ENCODE results near the gene PPP2R3C.

PPP2R3C gene

GRCh38 chr14:35123388-35123703, 1.6 kb upstream of the PPP2R3C start:
- no peak overlapping the region for H2AK5ac ChIP-seq (ENCODE audit: low read length)
- H3K27ac ChIP-seq (ENCODE audit: low read depth, low read length), result no peak overlapping the region
- peak overlapping the region; percentile 100 for H3K4me3 ChIP-seq (ENCODE audit: low read length)
- no peak overlapping the region for H3K18ac ChIP-seq (ENCODE audit: low read length)
- H3K36me3 ChIP-seq (ENCODE audit: control insufficient read depth, insufficient read depth, low read length), result no peaks in the 10 kb centered on the region
- H4K5ac ChIP-seq (ENCODE audit: low read length), result no peak overlapping the region
- H2BK120ac ChIP-seq (ENCODE audit: low read depth, low read length), result no peak overlapping the region
- H3K56ac ChIP-seq (ENCODE audit: low read length), result peak overlapping the region; percentile 100
- no peak for DNase-seq
- H3K79me2 ChIP-seq (ENCODE audit: control insufficient read depth, insufficient read depth, low read length), result no peaks in the 10 kb centered on the region
- no peak overlapping the region for H3K4ac ChIP-seq (ENCODE audit: low read depth, low read length)
- peak overlapping the region; percentile 99 for H3K9ac ChIP-seq (ENCODE audit: low read length)
- no CpG with 5 or more reads among the region's 3 CpGs for WGBS (ENCODE audit: extremely low coverage, insufficient coverage, low lambda C conversion rate)
- peaks cover 1% of the 10 kb centered on the region for H3K4me1 ChIP-seq (ENCODE audit: control insufficient read depth, low read depth, low read length)
- no peak overlapping the region for H4K8ac ChIP-seq (ENCODE audit: low read depth, low read length)
- H3K79me1 ChIP-seq (ENCODE audit: low read length), result peaks cover 2% of the 10 kb centered on the region
- no peak overlapping the region for H3K23ac ChIP-seq (ENCODE audit: low read length)
- H2BK15ac ChIP-seq (replicated peaks; ENCODE audit: low read depth), result no peak overlapping the region
- no peaks in the 10 kb centered on the region for H3K27me3 ChIP-seq (ENCODE audit: insufficient read depth, low read length, poor library complexity)
- peak overlapping the region; percentile 92 for H3K4me2 ChIP-seq (ENCODE audit: low read length)
- H2BK5ac ChIP-seq (ENCODE audit: low read length), result no peak overlapping the region

GRCh38 chr14:35122696-35123387, 1.1 kb upstream of the PPP2R3C start:
- H3K4me2 ChIP-seq (ENCODE audit: low read length), result peak overlapping the region; percentile 92

GRCh38 chr14:35121026-35121886, 534 bp downstream of the PPP2R3C start:
- H3K56ac ChIP-seq (ENCODE audit: low read length), result peak overlapping the region; percentile 100
- no peak overlapping the region for H2BK15ac ChIP-seq (replicated peaks; ENCODE audit: low read depth)
- no peak overlapping the region for H4K5ac ChIP-seq (ENCODE audit: low read length)
- H3K27me3 ChIP-seq (ENCODE audit: insufficient read depth, low read length, poor library complexity), result no peaks in the 10 kb centered on the region
- H3K4ac ChIP-seq (ENCODE audit: low read depth, low read length), result no peak overlapping the region
- peaks cover under 1% of the 10 kb centered on the region for H3K79me1 ChIP-seq (ENCODE audit: low read length)
- peak overlapping the region; percentile 100 for H3K4me3 ChIP-seq (ENCODE audit: low read length)
- no peak overlapping the region for H2AK5ac ChIP-seq (ENCODE audit: low read length)
- H2BK5ac ChIP-seq (ENCODE audit: low read length), result no peak overlapping the region
- no peak for DNase-seq
- H3K79me2 ChIP-seq (ENCODE audit: control insufficient read depth, insufficient read depth, low read length), result no peaks in the 10 kb centered on the region
- no peak overlapping the region for H2BK120ac ChIP-seq (ENCODE audit: low read depth, low read length)
- H3K18ac ChIP-seq (ENCODE audit: low read length), result no peak overlapping the region
- WGBS (ENCODE audit: extremely low coverage, insufficient coverage, low lambda C conversion rate), result 100% methylated on average over 3 of the region's 34 CpGs
- peaks cover 1% of the 10 kb centered on the region for H3K4me1 ChIP-seq (ENCODE audit: control insufficient read depth, low read depth, low read length)
- H3K36me3 ChIP-seq (ENCODE audit: control insufficient read depth, insufficient read depth, low read length), result no peaks in the 10 kb centered on the region
- H3K23ac ChIP-seq (ENCODE audit: low read length), result no peak overlapping the region
- H3K9ac ChIP-seq (ENCODE audit: low read length), result peak overlapping the region; percentile 99
- H3K27ac ChIP-seq (ENCODE audit: low read depth, low read length), result peak overlapping the region; percentile 58
- H4K8ac ChIP-seq (ENCODE audit: low read depth, low read length), result no peak overlapping the region
- peak overlapping the region; percentile 64 for H3K4me2 ChIP-seq (ENCODE audit: low read length)

More at GRCh38 chr14:35122696-35123387, 1.1 kb upstream of the PPP2R3C start:
- H2BK5ac ChIP-seq (ENCODE audit: low read length), result no peak overlapping the region
- no peaks in the 10 kb centered on the region for H3K36me3 ChIP-seq (ENCODE audit: control insufficient read depth, insufficient read depth, low read length)
- no peak overlapping the region for H2BK15ac ChIP-seq (replicated peaks; ENCODE audit: low read depth)
- H3K9ac ChIP-seq (ENCODE audit: low read length), result peak overlapping the region; percentile 99
- H3K27ac ChIP-seq (ENCODE audit: low read depth, low read length), result peak overlapping the region; percentile 58
- H3K4me1 ChIP-seq (ENCODE audit: control insufficient read depth, low read depth, low read length), result peaks cover 1% of the 10 kb centered on the region
- H3K79me1 ChIP-seq (ENCODE audit: low read length), result peaks cover 2% of the 10 kb centered on the region
- no CpG with 5 or more reads among the region's 23 CpGs for WGBS (ENCODE audit: extremely low coverage, insufficient coverage, low lambda C conversion rate)
- no peak overlapping the region for H3K4ac ChIP-seq (ENCODE audit: low read depth, low read length)
- H3K56ac ChIP-seq (ENCODE audit: low read length), result peak overlapping the region; percentile 100
- no peak overlapping the region for H4K5ac ChIP-seq (ENCODE audit: low read length)
- peak overlapping the region; percentile 100 for H3K4me3 ChIP-seq (ENCODE audit: low read length)
- H3K27me3 ChIP-seq (ENCODE audit: insufficient read depth, low read length, poor library complexity), result no peaks in the 10 kb centered on the region
- no peak overlapping the region for H4K8ac ChIP-seq (ENCODE audit: low read depth, low read length)
- no peak overlapping the region for H2AK5ac ChIP-seq (ENCODE audit: low read length)
- H3K23ac ChIP-seq (ENCODE audit: low read length), result no peak overlapping the region
- DNase-seq, result peak; percentile 74
- peak overlapping the region; percentile 7 for H3K18ac ChIP-seq (ENCODE audit: low read length)
- no peak overlapping the region for H2BK120ac ChIP-seq (ENCODE audit: low read depth, low read length)
- no peaks in the 10 kb centered on the region for H3K79me2 ChIP-seq (ENCODE audit: control insufficient read depth, insufficient read depth, low read length)

GRCh38 chr14:35117112-35117511, 4.7 kb downstream of the PPP2R3C start:
- Histone ChIP-seq H4K5ac (ENCODE audit: low read length) (no peak overlapping the region), H2AK5ac (ENCODE audit: low read length) (no peak overlapping the region), H2BK5ac (ENCODE audit: low read length) (no peak overlapping the region), H3K27ac (ENCODE audit: low read depth, low read length) (no peak overlapping the region), H3K18ac (ENCODE audit: low read length) (no peak overlapping the region), H3K36me3 (ENCODE audit: control insufficient read depth, insufficient read depth, low read length) (no peaks in the 10 kb centered on the region), H2BK120ac (ENCODE audit: low read depth, low read length) (no peak overlapping the region), H3K27me3 (ENCODE audit: insufficient read depth, low read length, poor library complexity) (no peaks in the 10 kb centered on the region), H3K79me1 (ENCODE audit: low read length) (no peaks in the 10 kb centered on the region), H3K4me2 (ENCODE audit: low read length) (no peak overlapping the region), H3K23ac (ENCODE audit: low read length) (peak overlapping the region; percentile 45), H3K56ac (ENCODE audit: low read length) (no peak overlapping the region), H2BK15ac (replicated peaks; ENCODE audit: low read depth) (no peak overlapping the region), H3K79me2 (ENCODE audit: control insufficient read depth, insufficient read depth, low read length) (no peaks in the 10 kb centered on the region), H3K4ac (ENCODE audit: low read depth, low read length) (no peak overlapping the region), H3K4me1 (ENCODE audit: control insufficient read depth, low read depth, low read length) (peaks cover 1% of the 10 kb centered on the region), H3K9ac (ENCODE audit: low read length) (no peak overlapping the region), H4K8ac (ENCODE audit: low read depth, low read length) (no peak overlapping the region), H3K4me3 (ENCODE audit: low read length) (no peak overlapping the region)
- WGBS (ENCODE audit: extremely low coverage, insufficient coverage, low lambda C conversion rate), result no CpG with 5 or more reads among the region's 2 CpGs
- DNase-seq, result no peak

GRCh38 chr14:35116242-35116641, 5.5 kb downstream of the PPP2R3C start:
- Histone ChIP-seq H3K79me2 (ENCODE audit: control insufficient read depth, insufficient read depth, low read length) (no peaks in the 10 kb centered on the region), H3K4me3 (ENCODE audit: low read length) (no peak overlapping the region), H2BK5ac (ENCODE audit: low read length) (no peak overlapping the region), H4K8ac (ENCODE audit: low read depth, low read length) (no peak overlapping the region), H3K18ac (ENCODE audit: low read length) (no peak overlapping the region), H2BK120ac (ENCODE audit: low read depth, low read length) (no peak overlapping the region), H3K4me1 (ENCODE audit: control insufficient read depth, low read depth, low read length) (peaks cover 1% of the 10 kb centered on the region), H3K4me2 (ENCODE audit: low read length) (no peak overlapping the region), H2BK15ac (replicated peaks; ENCODE audit: low read depth) (no peak overlapping the region), H2AK5ac (ENCODE audit: low read length) (no peak overlapping the region), H3K23ac (ENCODE audit: low read length) (no peak overlapping the region), H3K27ac (ENCODE audit: low read depth, low read length) (no peak overlapping the region), H3K4ac (ENCODE audit: low read depth, low read length) (no peak overlapping the region), H3K79me1 (ENCODE audit: low read length) (no peaks in the 10 kb centered on the region), H3K27me3 (ENCODE audit: insufficient read depth, low read length, poor library complexity) (no peaks in the 10 kb centered on the region), H4K5ac (ENCODE audit: low read length) (no peak overlapping the region), H3K56ac (ENCODE audit: low read length) (no peak overlapping the region), H3K36me3 (ENCODE audit: control insufficient read depth, insufficient read depth, low read length) (no peaks in the 10 kb centered on the region), H3K9ac (ENCODE audit: low read length) (no peak overlapping the region)
- DNase-seq, result no peak
- no CpG with 5 or more reads among the region's 4 CpGs for WGBS (ENCODE audit: extremely low coverage, insufficient coverage, low lambda C conversion rate)

All from mesendoderm (in vitro differentiated cells).